ENCODE data around the gene ADORA1.

The ADORA1 gene

DNA sequence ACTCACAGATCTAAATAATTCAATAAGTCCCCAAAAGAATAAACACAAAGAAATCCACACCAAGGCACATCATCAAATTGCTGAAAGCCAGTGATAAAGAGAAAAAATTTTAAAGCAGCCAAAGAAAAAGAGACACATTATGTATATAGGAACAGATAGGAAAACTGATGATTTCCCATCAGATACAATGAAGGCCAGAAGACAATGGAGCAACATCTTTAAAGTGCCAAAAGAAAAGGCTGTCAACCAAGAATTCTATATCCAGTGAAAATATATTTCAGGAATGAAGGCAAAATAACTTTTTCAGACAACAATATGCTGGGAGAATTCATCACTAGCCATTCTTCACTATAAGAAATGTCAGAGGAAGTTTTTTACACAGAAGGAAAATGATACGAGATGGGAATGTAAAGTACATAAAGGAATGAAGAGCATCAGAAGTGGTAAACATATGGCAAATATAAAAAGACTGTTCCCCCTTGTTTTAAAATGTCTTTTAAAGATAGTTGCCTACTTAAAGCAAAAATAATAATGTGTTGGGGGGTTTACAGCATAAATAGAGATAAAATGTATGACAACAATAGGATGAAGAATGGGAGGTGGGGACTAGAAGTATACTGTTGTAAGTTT lies 32.4 kb upstream of the ADORA1 start:
- DNase-seq = no peak

DNA sequence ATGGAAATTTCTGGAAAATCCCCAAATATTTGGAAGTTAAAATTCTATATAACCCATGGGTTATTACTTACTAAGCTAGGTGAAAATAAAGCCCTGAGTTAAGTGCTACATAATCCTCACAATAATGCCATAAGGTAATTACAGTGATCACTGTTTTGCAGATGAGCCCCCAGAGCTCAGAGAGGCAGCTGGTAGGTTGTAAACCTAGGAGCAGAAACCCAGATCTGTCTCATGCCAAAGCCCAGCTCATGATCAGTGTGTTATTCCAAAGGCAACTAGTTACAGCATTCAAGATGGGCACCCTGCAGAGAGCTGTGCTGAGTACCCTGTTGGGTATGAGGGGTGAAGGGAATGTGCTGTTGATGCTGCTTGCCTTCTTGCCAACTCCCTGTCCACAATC lies 31.0 kb upstream of the ADORA1 start:
- no peak for DNase-seq

- no peak for DNase-seq
Observed at GRCh38 chr1:203097001-203097400, 30.5 kb upstream of the ADORA1 start.

DNA sequence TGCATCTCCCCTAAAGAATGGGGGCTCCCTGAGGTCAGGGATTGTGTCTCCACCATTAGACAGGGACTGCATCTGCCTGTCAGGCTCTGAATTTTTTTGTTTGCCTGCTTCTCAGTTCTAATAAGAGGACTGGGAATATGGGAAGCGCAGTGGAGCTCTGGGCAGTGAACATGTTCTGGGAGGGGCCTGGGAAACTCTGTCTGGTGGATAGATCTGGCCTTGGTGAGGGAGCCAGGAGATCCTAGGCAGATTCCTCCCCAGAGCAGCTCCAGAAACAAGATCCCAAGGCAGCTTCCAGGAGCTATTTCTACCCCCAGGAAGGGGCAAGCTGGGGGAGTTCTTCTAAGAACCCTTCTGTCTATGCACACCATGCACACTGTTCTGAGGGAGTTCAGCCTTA lies 29.1 kb upstream of the ADORA1 start:
- DNase-seq = no peak

DNA sequence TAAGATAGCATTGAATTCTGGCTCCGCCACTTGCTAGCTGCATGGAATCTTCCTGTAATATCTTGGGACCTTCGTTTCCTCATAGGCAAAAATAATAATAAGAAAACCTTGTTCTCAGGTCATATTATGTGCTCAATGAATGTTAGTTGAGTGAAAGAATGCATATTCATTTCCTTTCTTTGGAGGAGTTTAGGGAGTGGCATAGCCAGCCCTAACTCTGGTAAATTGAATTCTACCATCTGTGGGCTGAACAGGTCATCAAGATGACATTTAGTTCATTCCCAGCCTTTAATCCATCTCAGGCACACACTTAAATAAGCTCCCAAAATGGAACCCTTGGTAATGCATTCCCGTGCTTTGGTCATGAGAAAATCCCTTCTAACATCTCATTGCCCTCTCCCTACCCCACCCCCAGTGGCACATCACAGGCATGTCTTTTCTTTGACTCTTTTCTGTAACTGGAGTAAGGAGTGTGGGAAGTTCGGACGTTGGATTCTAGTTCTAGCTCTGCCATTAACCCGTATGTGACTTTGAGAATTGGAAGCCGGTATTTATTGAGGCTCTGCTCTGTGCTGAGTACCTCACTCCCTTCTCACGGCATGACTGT lies 28.5 kb upstream of the ADORA1 start:
- no peak for DNase-seq

GRCh38 chr1:203099805-203100515 lies 27.6 kb upstream of the ADORA1 start:
- DNase-seq = no peak

DNA sequence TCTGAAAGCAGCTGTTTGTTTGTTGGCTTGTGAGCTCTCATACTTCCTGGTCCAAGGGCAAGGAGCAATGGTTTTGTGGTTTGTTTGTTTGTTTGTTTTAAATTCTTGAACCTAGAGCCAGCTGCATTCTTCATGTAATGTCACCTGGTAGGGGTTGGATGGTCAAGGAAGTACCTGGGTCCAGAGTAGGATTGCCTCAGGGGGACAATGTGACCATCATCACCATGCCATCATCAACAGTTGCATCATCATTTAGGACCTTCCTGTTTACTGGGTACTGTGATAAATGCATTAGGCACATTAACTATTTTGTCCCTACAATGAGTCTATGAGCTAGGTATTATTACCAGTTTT lies 27.0 kb upstream of the ADORA1 start:
- DNase-seq = no peak

DNA sequence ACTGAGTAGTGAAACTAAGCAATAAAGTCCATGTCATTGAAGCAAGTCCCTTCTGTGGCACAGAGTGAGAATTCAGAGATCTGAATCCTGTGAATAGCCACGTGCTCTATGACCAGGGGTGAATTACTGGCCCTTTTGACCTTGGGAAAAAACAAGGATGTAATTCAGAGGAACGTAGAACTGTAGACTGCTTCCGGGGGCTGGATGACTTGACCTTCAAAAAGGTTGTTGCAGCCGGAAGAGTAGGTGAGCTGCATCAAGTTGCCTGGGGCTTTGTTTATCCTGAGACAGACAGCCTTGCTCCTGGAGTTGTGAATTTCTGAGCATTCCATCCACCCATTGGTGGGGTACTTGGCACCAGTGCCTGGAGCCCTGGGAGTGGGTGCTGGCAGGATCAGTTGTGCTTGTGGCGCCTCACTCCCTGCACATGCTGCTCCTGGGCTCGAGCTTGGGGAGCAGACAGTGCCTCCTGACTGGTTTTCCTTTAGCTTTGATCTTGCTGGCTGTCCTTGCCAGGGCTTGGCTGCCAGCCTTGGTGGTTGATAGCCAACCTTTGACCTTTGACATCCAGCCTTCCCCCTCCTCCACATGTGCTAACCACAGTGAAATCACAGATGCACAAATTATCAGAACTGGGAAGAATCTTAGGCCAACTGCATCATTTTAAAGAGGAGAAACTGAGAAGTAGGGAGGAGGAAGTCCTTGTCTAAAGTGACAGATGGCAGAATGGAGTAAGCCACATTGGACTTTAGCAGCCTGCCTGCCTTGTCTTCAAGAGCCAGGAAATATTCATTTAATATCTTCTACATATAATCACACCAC lies 25.5 kb upstream of the ADORA1 start:
- no peak for DNase-seq

DNA sequence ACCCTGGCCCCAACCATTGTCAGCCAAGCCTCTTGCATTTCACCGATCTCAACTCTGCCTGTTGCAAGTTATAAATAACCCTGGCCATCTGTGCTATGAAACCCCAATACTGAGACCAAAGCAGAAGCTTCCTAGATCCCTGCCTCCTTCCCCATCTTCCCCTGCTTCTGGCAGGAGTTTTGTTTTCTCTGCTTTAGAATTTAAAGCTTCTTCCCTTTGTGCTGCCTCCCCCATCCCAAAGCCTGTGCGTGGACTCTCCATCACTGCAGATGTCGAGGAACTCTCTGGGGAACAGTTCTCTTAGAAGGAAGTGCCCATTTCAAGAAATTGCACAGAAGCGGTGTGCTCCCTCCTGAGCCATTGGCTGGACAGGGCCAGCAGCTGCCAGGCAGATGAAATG lies 24.3 kb upstream of the ADORA1 start:
- no peak for DNase-seq

GRCh38 chr1:203103829-203104495 lies 23.6 kb upstream of the ADORA1 start:
- no peak for DNase-seq

DNA sequence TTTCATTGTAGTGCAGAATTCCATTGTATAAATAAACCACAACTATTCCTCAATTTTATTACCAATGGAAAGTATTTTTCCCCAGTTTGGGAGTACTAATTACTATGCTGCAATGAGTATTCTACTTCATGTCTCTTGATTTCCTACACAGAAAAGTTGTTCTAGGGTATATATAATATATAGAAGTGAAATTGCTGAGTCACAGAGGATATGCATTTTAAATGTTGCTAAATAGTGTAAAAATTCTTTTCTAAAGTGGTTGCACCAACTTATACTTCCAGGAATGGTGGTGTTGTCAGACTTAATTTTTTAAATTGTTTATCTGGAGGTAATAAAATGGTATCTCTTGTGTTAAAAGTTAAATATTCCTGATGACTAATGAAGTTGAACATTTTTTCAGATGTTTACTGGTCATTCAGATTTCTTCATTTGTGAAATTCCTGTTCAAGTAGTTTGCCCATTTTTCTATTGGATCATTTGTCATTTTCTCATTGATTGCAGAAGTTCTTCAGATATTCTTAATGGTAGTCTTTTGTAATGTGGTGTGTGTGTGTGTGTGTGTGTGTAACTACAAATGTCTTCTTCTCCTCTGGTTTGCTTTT lies 22.6 kb upstream of the ADORA1 start:
- no peak for DNase-seq

- DNase-seq = no peak
Observed at GRCh38 chr1:203112475-203112874, 15.1 kb upstream of the ADORA1 start.

DNA sequence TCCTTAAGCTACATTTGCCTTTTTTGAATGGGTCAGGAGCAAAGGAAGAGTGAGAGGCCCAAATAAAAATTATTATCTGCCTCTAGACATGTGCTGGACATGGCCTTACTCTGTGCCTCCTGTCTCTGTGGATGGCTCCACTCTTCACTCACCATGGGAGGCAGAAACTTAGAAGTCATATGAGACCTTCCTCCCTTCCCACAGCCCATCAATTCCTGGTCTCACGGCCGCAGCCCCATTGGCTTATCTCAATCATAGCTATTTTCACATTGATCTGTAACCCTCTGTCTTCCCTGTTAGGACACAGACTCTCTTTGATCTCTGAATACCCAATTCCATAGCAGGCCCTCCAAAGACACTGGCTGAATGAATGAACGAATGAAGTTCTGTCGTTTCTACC lies 14.2 kb upstream of the ADORA1 start:
- no peak for DNase-seq

DNA sequence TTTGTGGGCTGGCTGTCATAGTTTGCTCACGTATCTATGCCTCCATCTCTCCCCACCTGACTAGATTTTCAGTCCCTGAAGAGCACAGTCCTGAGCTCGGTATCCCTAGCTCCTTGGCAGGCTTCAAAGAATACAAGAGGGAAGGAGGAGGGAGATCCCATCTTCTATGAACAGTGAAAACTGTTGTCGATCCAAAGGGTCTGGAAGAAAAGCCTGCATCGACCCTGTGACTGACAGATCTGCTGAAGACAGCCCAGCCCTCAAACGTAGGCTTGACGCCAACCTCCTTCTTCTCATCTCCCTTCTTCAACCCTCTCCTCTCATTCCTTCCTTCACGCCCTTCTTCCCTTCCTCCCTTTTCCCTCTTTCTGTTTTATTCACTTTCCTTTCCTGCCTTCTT lies 13.3 kb upstream of the ADORA1 start:
- no peak for DNase-seq

DNA sequence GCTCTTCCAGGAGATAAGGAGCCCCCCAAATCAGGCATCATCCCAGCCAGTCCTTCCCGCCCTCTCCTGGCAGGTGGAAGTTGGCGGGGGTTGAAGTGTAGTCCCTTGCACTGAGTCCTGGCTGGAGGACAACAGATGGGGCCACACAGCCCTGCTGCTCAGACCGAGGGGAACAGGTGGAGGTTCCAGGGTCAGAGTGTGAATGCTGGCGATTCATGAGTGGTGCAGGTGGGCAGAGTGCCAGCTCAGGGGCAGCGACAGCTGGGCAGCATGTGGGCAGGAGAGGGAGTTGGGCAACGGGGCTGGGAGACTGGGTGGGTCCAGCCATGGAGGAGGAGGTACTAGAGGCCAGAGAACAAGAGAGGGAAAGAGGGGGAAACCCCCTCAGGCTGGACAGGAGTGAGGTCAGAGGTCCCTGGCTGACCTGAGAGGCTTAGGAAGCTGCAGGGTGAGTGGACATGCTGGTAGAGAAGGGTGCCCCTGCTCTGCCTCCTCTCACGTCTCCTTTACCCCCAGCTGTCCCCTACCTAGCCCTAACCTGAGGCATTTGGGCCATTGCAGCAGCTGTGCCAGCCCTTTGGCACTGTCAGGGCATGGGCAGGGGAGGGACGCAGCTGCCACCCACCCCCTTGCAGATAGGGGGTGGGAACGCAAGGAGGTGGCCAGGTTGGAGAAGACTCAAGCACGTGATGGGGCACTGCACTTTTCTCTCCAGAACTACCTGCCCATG lies 11.3 kb upstream of the ADORA1 start:
- no peak for DNase-seq

DNA sequence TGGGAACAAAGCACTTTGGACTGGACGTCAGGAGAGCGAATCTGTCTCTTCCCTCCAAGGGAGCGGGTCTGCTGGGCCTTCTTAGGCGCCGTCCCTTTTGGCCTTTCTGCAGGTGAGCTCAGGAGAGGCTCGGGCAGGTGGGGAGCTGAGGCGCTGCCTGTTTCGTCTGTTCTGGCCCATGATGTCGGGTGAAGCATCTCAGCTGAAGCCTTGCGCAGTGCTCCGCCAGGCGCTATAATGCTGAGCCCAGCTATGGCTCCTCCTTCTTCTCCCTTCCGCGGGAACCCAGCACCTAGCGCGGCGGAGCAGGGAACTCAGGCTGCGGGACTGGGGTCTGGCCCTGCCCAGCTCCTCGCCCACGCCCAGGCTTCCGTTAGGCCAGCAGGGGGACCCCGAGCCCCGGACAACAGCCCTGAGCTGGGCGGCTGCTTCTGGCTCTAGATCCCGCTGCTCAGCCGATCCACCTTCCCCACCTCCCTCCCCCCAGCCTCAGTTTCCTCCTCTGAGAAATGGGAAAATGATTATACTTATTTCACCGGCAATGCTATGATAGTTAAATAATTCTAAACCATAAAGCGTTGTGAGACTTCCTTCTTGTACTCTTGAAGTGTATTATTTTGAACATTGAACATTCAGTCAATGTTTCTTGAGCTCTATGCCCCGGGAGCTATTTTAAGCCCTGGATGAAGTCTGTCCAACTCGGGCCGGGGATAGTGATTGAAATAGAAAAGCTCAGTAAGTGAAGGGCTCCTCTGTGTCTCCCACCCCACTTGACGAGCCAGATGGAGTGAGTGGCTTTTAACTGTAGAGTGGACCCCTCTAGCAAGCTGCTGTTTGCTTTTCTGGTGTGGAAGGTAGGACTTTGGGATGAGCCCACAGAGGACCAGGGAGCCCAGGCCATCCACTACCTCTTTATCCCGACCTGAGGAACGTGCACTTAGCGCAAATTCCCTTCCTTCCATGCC lies 9.6 kb upstream of the ADORA1 start:
- DNase-seq = peak; percentile 26

- peak; percentile 38 for DNase-seq
Observed at GRCh38 chr1:203120325-203121153, 7.0 kb upstream of the ADORA1 start.

- DNase-seq = peak; percentile 37
Observed at GRCh38 chr1:203121186-203122015, 6.1 kb upstream of the ADORA1 start.

DNA sequence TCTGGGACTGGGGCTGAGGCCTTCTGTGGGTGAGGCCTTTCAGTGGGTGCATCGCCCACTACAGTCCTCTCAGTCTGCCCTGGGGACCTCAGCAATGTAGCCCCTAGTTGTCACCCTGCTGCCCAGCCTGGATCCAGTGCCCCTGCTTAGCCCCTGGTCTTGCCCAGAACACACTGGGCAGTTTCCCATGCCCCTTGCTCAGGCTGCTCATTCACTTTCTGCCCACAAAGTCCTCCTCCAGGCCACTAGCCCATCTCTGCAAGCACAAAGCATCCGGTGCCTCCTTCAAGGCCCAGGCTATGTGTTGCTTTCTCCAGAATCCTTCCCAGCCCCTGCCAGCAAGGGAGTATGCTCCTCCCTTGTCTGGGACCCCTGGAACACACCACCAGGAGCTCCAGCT lies 5.4 kb upstream of the ADORA1 start:
- DNase-seq = peak; percentile 30
